Stimulated activated naive CD8-positive, alpha-beta T cell treated with anti-CD3 and anti-CD28 coated beads, Interleukin-15, Interleukin-2, amounts not matched to agents 100 ng/mL and 50 ng/mL, for 24 hours (primary cell): Measurements from ENCODE around the gene MUSK.

Experiments used
- H3K27ac Mint-ChIP-seq: one replicate; pipeline ENCODE4 v1.8.0; 2021; ENCODE audit warnings: mild to moderate bottlenecking, mixed read lengths
- H3K27me3 Mint-ChIP-seq: one replicate; pipeline ENCODE4 v1.8.0; 2021; ENCODE audit warnings: mixed read lengths
- H3K36me3 Mint-ChIP-seq: one replicate; pipeline ENCODE4 v1.8.0; 2021; ENCODE audit warnings: low read depth, mixed read lengths
- H3K4me1 Mint-ChIP-seq: one replicate; pipeline ENCODE4 v1.8.0; 2021; ENCODE audit warnings: low read depth, mixed read lengths
- H3K4me3 Mint-ChIP-seq: one replicate; pipeline ENCODE4 v1.8.0; 2021; ENCODE audit warnings: mild to moderate bottlenecking, mixed read lengths
- H3K9me3 Mint-ChIP-seq: one replicate; pipeline ENCODE4 v1.8.0; 2021; ENCODE audit warnings: mixed read lengths

MUSK gene

DNA sequence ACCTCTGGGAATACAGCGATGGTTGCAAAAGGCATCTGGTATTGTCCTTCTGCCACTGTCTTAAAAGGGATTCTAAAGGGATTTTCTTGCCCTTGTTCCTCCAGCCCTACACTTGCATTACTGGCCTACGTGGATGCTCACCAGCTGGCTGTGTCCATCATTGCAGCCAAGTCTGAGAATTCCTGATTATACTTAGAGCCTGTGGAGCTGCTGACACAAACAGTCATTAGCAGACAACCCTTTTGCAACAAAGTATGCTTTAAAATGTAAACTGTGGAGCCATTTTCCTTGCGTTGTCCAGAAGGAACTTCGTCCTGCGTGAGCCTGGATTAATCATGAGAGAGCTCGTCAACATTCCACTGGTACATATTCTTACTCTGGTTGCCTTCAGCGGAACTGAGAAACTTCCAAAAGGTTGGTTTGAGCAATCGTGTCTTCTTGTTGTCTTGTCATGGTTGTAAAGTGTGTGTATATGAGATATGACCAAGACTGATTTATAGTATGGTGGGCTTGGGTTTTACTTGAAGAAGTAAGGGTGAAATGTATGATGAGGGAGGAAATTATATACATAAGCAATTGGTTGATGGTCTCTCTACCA is at the start of gene MUSK:
Gene MUSK (plus strand): TSS at position 222 of the 598 bp plus-strand sequence. CDS start 114 bp downstream, at position 336.
- H3K27ac Mint-ChIP-seq: no peak within 1 kb of the TSS
- no peak within 1 kb of the TSS for H3K4me3 Mint-ChIP-seq
- no peaks in the 10 kb centered on the region for H3K9me3 Mint-ChIP-seq
- H3K4me1 Mint-ChIP-seq: no peaks in the 10 kb centered on the region
- no peaks in the 10 kb centered on the region for H3K27me3 Mint-ChIP-seq
- H3K36me3 Mint-ChIP-seq: no peaks in the 10 kb centered on the region

DNA sequence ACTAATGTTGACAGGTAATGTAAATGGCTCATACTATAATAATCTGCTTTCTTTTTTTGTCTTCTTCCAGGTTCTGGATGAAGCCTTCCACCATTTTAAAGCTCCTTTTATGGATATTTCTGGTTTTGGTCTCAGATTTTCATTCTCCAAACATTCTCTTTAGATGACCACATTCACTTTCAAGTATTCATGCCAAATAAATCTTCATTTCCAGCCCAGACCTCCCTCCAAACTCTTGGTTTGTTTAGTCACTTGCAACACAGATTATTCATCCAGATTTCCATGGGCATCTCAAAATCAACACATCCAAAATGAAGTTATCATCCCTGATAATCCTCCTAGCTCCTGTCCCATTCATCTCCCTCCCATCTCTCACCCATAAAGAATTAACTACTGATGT is 48.8 kb upstream of the MUSK start:
- Mint-ChIP-seq H3K4me3 (no peak overlapping the region), H3K9me3 (no peaks in the 10 kb centered on the region), H3K27me3 (no peaks in the 10 kb centered on the region), H3K27ac (no peak overlapping the region), H3K4me1 (no peaks in the 10 kb centered on the region), H3K36me3 (no peaks in the 10 kb centered on the region)

DNA sequence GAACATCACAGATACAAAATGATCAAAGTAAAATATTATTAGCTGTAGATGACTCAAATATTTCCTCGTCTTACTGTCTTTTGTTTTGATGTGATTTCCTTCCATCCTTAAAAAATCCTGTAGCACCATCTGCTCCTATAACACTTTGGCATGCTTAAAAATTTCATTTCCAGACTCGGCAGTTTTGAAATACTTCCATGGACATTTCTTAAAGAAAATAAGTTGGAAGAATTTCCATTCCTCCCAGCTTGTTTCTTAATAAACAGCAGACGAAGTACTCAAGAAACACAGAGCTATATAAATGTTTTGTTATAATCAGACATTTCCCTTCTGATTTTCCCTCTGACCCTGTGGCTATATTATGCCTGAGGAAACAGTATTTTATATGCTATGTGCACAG is 47.9 kb upstream of the MUSK start:
- no peaks in the 10 kb centered on the region for H3K27me3 Mint-ChIP-seq
- H3K9me3 Mint-ChIP-seq: no peaks in the 10 kb centered on the region
- H3K36me3 Mint-ChIP-seq: no peaks in the 10 kb centered on the region
- no peak overlapping the region for H3K4me3 Mint-ChIP-seq
- H3K4me1 Mint-ChIP-seq: no peaks in the 10 kb centered on the region
- no peak overlapping the region for H3K27ac Mint-ChIP-seq

DNA sequence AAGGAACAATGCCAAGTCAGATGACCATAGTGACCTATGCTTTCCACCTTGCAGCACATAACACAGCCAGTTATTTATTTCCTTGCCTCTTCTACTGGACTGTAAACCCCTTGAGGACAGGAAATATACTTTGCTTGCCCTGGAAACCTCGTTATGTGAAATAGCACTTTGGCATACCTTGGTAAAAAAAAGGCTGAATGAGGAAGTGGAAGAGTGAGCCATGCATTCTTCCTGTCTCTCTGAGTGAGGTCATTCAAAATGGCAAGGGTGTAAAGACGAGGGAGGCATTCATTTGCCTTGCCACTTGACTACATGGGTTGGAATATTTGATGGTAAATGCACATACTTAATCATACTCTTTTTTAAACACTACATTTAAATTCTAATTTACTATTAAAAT is 46.2 kb upstream of the MUSK start:
- no peak overlapping the region for H3K4me3 Mint-ChIP-seq
- H3K27ac Mint-ChIP-seq: no peak overlapping the region
- H3K36me3 Mint-ChIP-seq: no peaks in the 10 kb centered on the region
- no peaks in the 10 kb centered on the region for H3K9me3 Mint-ChIP-seq
- no peaks in the 10 kb centered on the region for H3K27me3 Mint-ChIP-seq
- peaks cover 10% of the 10 kb centered on the region for H3K4me1 Mint-ChIP-seq

DNA sequence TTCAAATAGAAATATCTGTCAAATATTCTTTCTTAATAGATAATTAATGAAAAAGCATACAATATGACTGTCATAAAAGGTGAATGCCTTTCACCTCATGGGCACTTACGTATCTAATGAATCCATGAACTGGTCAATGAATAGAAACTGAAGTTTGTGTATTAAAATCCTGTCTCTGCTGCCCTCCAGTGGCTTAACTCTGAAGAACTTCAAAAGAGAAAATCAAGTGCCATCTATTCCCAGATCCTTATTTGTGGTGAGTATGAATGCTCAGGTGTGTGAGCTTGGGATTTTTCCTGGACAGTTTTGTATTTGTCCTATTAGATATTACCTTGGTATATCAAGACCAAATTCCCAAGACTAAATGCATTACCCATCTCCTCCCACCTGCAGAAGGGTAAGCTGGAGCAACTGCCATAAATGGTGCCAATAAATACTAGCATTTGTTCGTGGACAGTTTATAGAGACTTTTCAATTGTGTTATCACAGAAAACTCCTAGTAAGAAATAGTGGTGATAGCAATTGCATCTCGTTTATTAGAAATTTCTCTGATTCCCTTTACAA is 45.0 kb upstream of the MUSK start:
- H3K4me1 Mint-ChIP-seq: peaks cover 10% of the 10 kb centered on the region
- no peak overlapping the region for H3K27ac Mint-ChIP-seq
- H3K9me3 Mint-ChIP-seq: no peaks in the 10 kb centered on the region
- no peaks in the 10 kb centered on the region for H3K36me3 Mint-ChIP-seq
- no peak overlapping the region for H3K4me3 Mint-ChIP-seq
- no peaks in the 10 kb centered on the region for H3K27me3 Mint-ChIP-seq

DNA sequence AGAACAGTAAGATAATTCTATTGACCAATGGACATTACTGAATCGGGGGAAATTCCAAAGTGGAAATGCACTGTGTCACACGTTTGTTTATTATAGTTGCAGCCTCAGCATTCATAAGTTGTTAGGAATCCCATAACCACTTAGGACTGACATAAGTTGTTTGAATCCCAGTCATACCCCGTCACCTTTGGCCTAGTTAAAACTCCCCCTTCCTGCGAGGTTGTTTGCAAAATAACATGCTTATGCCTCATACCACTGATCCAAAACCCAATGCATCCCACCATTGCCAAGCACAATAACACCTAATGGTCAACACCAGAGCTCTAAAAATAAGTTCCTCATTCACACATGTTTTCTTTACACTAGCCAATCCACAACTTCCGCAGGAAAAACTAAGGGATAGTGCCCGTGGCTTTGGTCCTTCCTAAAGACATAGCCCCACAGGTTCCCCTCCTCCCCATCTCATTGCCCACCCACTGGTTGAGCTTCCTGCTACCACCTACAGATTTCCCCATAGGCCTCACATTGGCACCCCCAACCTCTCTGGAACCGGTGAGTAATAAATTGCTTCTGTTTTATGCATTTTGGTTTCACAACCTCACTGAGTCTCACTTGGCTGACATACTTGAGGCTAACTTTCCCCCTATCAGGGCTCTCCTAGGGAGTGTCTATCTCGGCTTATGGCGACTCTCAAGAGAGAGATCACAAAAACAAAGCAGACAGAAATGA is 42.3 kb upstream of the MUSK start:
- Mint-ChIP-seq H3K36me3 (no peaks in the 10 kb centered on the region), H3K27me3 (no peaks in the 10 kb centered on the region), H3K9me3 (no peaks in the 10 kb centered on the region), H3K27ac (peak overlapping the region; percentile 3), H3K4me3 (no peak overlapping the region), H3K4me1 (peaks cover 10% of the 10 kb centered on the region)

DNA sequence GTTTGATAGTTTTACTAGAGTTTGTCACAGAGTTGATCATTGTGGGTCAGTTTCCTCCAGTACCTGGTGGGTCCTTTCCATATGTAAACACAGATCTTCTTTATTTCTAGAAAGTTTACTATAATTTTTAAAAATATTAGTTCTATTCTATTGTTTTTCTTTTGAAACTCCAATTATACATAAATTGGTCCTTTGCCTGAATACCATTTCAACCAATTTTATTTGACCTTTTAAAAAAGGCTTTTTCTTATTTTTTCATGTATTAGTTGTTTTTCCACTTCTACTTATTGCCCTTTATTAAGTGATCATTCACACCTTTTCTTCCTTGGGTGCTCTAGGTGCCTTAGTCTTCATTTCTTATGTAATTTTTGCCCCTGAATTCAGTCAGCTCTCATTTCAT is 33.0 kb upstream of the MUSK start:
- no peaks in the 10 kb centered on the region for H3K4me1 Mint-ChIP-seq
- H3K4me3 Mint-ChIP-seq: no peak overlapping the region
- no peak overlapping the region for H3K27ac Mint-ChIP-seq
- H3K27me3 Mint-ChIP-seq: no peaks in the 10 kb centered on the region
- H3K9me3 Mint-ChIP-seq: peaks cover 15% of the 10 kb centered on the region
- H3K36me3 Mint-ChIP-seq: no peaks in the 10 kb centered on the region

DNA sequence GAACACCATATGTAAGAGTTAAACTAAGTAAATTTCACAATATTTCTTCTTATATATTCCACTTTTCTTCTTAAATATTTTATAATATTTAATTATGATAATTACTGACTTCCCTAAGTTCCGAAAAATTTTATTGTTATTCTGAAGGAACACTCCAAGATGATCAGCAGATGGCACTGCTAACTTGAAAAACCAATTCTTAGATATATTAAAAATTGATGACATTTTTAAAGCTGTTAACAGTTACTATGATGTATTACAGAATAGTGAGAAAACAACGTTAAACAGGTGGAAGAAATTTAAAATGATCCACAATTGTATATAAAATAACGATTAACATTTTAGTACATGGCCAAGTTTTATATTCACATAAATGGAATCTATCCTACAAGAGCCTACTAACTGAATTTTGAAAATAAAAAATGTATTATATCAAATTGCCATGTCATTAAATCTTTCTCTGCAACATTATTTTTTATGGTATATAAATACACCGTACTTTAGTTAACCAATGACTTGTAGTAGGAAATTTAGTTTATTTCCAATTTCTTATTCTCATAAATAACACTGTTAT is 30.1 kb upstream of the MUSK start:
- Mint-ChIP-seq H3K4me3 (no peak overlapping the region), H3K27ac (no peak overlapping the region), H3K27me3 (no peaks in the 10 kb centered on the region), H3K4me1 (no peaks in the 10 kb centered on the region), H3K36me3 (no peaks in the 10 kb centered on the region), H3K9me3 (peaks cover 15% of the 10 kb centered on the region)

DNA sequence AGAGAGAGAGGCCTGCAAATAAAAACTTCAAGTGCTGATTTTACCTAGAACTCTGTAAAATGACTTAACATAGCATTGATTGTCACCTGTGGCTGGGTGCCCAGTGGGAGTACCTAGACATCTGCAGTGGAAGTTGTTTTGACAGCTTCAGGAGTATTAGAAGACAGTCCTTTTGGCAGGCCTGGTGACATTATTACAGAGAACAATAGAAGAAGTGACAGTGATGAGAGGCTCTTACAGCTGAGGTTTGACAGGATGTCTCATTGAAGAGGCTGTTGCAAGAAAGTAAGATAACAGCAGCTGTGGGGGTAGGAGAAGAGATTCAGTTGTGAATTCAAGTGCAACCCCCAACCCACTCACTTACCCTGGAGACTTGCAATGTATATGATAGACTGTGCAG is 27.9 kb upstream of the MUSK start:
- H3K27ac Mint-ChIP-seq: no peak overlapping the region
- peaks cover 7% of the 10 kb centered on the region for H3K9me3 Mint-ChIP-seq
- no peaks in the 10 kb centered on the region for H3K4me1 Mint-ChIP-seq
- H3K27me3 Mint-ChIP-seq: no peaks in the 10 kb centered on the region
- H3K4me3 Mint-ChIP-seq: no peak overlapping the region
- H3K36me3 Mint-ChIP-seq: no peaks in the 10 kb centered on the region

DNA sequence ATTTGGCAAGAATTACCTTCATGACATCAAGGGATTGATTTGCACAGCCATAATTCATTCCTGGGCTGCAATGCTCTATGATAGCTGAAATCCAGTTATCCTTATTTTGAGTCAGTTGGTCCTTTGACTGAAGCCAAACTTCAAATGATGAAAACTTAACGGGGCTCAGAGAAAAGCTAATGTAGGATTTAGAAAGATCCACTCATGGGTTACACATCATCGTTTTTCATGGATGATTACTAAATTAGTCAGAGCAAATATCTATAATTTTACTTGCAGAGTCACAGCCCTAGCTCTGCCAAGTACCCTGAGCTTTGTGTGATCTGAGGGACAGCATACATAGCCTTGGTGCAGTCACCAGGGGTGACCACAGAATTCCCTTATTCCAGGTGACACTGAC is 27.3 kb upstream of the MUSK start:
- Mint-ChIP-seq H3K36me3 (no peaks in the 10 kb centered on the region), H3K4me3 (no peak overlapping the region), H3K4me1 (no peaks in the 10 kb centered on the region), H3K27me3 (no peaks in the 10 kb centered on the region), H3K9me3 (peaks cover 1% of the 10 kb centered on the region), H3K27ac (no peak overlapping the region)

DNA sequence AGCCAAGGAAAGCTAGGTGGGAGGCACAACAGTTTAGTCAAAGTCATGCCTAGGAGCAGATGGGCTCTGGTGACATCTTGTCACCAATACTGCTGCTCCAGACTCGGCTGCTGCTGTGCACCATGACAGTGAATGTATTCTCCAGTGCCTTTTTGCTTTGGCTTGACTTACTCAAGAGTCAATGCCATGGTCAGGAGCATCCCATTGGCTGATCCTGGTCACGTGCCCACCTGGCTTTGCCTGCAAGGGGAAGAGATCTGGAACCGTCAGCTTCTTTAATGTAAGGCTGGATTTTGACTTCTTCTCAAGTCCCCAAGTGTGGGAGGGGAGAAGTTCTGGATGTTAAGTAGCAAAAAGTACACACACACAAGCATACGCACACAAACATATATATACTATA is 19.9 kb upstream of the MUSK start:
- no peak overlapping the region for H3K4me3 Mint-ChIP-seq
- H3K9me3 Mint-ChIP-seq: no peaks in the 10 kb centered on the region
- H3K27ac Mint-ChIP-seq: no peak overlapping the region
- H3K27me3 Mint-ChIP-seq: no peaks in the 10 kb centered on the region
- no peaks in the 10 kb centered on the region for H3K4me1 Mint-ChIP-seq
- no peaks in the 10 kb centered on the region for H3K36me3 Mint-ChIP-seq

DNA sequence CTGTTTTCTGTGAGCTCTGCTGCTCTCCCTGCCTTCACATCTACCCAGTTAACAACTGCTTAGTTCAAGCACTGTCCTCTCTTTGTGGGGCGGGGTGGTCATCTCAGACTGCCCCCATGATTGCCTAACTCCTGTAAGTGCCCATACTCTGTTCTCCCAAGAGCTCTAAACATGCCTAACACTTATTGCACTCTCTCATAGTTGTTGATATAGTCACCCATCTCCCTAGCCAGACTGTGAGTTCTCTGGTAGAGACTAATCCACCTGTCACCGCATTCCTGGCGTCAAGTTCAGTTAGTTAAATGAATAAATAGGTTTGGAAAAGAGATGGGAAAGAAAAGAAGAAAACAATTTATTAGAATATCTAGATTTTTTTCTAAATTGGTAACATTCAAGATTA is 18.3 kb upstream of the MUSK start:
- no peak overlapping the region for H3K27ac Mint-ChIP-seq
- no peaks in the 10 kb centered on the region for H3K4me1 Mint-ChIP-seq
- H3K9me3 Mint-ChIP-seq: no peaks in the 10 kb centered on the region
- H3K36me3 Mint-ChIP-seq: no peaks in the 10 kb centered on the region
- no peaks in the 10 kb centered on the region for H3K27me3 Mint-ChIP-seq
- no peak overlapping the region for H3K4me3 Mint-ChIP-seq

DNA sequence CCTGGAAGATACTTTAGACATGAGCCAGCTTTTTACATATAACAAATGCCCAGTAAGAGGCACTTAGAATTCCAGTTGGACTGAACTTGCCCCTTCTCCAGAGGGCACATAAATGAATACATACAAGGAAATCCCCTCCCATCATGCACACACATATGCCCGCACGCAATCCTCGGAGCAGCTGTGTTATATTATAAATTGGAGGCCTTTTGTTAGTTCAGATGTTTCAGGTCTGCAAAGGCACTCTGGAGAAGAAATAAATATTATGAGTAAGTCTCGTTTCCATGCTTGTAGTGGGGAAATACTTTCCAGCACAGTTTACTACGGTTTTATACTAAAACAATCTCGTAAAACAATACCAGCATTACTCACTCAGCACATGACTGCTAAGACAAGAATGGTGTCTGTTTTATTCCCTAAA is 17.6 kb upstream of the MUSK start:
- Mint-ChIP-seq H3K9me3 (no peaks in the 10 kb centered on the region), H3K36me3 (no peaks in the 10 kb centered on the region), H3K27me3 (no peaks in the 10 kb centered on the region), H3K27ac (no peak overlapping the region), H3K4me1 (no peaks in the 10 kb centered on the region), H3K4me3 (no peak overlapping the region)

DNA sequence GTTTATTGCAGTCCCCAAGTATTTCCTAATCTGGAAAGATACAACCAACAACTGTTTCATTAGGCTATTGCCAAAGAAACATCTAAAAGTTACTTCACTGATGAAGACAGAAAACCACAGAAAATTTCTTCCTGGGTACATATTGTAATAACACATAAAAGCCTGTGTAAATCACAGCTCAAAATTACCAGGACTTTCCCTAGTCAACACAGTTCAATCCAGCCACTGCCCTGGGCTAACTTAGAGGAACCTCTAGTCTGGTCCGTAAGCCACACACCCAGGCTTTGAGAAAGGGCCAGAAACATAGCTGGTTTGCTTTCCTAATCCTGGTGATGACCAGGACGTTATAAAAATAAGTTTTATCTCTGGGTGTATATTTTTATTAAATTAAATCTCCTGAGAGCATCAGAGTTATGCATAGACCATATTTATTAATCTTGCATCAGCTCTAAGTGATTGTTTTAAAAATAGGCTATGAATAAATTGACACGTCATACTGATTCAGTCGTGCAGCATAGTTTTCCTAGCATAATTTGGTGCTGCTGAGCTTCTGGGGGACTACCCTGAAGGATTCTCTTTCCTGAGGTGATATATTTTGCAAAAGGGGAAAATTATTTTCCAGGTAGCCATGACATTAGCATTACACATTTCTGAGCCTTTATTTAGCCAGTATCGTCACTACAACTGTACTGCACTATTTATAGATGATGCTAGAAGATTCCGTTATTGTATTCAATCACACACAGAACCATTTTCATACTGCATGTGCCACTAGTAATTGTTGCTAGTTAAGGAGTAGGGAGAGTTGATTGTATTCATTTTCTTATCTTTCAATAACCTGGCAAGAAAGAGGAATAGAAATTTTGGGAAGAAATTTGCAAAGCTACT is 12.6 kb upstream of the MUSK start:
- no peaks in the 10 kb centered on the region for H3K27me3 Mint-ChIP-seq
- no peak overlapping the region for H3K4me3 Mint-ChIP-seq
- no peaks in the 10 kb centered on the region for H3K4me1 Mint-ChIP-seq
- H3K36me3 Mint-ChIP-seq: no peaks in the 10 kb centered on the region
- no peak overlapping the region for H3K27ac Mint-ChIP-seq
- peaks cover 3% of the 10 kb centered on the region for H3K9me3 Mint-ChIP-seq
